SHP77 (cell line): Measurements from ENCODE around the gene NAA35.
"Not testable (repeated sequence)": the region's sequence is repeated elsewhere in the genome, so short reads cannot be mapped to it uniquely, and the experiment has no call there.

ENCODE experiments used
- DNase-seq, 2 experiments: peaks; one replicate each; lab custom pipeline; 2025; lab: John Stamatoyannopoulos, UW

The NAA35 gene

DNA sequence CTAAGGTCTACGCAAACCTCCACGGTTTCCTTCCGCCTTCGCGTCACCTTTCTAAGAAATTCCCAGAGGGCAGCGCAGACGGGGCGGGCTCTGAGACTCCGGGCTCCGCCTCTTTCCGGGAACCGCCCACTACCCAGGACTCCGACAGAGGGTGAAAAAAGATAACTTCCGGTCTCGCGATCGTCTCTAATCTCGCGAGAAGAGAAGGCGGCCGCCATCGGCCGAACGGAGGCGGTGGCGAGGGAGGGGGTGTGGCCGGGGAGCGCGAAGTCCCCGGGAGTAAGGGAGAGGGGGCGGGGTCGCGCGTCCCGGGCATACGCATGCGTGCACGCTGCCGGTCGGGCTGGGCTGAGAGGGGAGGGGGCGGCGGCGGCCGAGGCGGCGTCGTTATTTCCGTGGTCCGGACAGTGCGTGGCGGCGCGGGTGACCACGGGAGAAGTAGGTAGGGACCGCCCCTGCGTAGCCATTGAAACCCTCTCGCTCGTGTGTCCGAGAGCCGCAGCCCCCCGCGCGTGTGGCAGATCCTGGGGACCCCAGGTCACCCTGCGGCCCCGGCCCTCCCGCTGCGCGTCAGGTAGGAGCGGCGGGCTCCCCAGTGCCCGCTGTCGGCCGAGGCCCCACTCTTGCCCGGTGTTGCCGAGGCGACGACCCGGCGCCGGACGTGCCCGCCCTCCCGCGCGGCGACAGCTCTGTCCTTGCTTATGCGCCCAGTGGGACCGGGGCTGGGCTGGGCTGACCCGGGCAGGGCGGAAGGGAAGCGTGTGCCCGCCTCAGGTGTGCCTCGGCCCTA, at the start of gene NAA35:
Gene NAA35, plus strand, starts transcription at position 315 of the 790 bp plus-strand sequence. CDS start 1,014 bp downstream, outside the sequence.
- peak; percentile 80 to 87 for DNase-seq

DNA sequence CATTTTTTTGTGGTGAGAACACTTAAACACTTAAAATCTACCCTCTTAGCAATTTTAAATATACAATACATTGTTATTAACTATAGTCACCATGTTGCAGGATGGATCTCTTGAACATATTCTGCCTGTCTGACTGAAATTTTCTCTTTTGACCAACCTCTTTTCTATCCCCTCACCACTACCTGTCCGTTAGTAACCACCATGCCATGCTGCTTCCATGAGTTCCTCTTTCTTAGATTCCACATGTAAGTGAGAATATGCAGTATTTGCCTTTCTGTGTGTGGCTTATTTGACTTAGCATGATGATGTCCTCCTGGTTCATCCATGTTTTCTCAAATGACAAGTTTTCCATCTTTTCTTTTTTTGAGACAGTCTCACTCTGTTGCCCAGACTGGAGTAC, 48.5 kb upstream of the NAA35 start:
- no peak for DNase-seq

DNA sequence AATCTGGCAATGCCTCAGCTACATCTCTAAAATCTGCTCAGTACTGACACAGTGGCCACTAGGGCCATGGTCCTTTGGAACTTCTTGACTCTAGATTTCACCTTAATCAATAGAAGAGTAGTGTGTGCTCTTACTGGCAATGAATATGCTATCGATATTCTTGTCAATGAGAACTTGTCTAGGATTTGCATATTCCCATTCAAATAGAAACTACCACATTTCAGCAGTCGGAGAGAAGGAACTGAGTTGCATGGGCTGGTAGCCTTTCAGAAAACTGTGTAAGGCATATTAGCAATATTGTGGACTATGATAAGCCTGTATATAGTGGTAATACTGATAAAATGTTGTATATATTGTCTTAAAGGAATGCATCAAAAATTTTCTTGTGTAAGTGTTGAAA, 45.3 kb upstream of the NAA35 start:
- no peak for DNase-seq

DNA sequence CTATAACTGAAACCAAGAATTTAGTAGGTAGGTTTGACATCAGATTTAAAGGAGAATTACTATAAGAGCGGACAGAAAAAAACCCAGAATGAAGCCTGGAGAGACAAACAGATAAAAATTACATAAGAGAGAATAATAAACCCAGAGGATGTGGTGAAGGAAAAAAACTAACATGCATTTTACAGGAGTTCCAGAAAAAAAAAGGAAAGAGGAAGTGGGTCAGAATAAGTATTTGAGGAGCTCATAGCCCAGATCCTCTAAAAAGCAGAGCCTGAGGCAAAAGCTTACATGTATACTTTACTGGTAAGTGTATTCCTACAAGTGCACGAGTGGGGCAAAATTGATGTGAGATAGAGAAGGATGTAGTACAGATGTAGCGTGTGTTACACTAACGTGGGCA, 43.1 kb upstream of the NAA35 start:
- no peak for DNase-seq

DNA sequence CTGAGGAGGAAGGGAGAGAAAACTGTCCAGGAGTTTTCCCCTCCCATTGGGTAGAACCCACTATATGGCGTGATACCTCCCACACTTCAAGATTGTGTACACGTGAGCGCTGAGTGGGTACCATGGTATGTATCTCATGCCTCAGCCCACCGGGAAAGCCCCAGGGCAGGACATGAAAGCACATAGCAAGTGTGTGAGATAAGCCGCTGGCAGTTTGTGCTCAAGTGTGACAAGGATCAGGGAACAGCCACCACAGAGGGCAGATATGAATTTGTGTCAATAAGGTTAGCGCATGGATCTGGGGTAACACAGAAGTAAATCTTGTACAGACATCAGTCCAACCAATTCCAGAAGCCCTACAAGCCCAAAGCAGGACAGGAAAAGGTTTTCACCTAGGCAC, 42.6 kb upstream of the NAA35 start:
- DNase-seq, result no peak

DNA sequence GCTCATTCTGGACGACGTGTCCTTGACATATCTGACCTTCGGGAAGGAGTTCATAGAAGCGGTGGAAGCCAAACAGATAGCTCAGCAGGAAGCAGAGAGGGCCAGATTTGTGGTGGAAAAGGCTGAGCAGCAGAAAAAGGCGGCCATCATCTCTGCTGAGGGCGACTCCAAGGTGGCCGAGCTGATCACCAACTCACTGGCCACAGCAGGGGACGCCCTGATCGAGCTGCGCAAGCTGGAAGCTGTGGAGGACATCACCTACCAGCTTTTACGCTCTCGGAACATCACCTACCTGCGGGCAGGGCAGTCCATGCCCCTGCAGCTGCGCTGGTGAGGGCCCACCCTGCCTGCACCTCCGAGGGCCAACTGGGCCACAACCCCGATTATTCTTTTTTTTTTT, 41.6 kb upstream of the NAA35 start:
- DNase-seq, result no peak

DNA sequence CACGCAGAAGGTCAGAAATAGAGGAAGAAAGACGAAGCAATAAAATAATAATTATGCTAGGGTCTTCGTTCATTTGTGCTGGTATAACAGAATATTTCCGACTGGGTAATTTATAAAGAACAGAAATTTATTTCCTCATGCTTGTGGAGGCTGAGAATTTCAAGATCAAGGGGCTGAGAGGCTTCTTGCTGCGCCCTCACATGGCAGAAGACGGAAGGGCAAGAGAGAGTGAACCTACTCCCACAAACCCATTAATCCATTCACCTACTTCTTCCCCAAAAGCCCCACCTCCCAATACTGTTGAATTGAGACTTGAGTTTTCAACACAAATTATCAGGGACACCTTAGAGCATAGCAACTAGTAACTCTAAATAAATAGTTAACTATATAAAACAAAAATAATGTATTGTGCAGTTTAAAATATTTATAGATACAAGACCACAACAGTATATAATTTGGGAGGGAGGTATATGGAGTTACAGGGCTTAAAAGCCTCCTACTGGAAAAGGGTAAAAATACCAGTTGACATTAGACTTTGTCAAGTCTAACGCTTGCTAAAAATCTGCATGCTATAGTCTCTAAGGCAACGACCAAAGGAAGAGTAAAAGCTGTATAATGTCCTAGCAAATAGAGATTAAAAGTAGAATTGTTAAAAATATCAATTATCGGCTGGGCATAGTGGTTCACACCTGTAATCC, 40.3 kb upstream of the NAA35 start:
- no peak for DNase-seq

DNA sequence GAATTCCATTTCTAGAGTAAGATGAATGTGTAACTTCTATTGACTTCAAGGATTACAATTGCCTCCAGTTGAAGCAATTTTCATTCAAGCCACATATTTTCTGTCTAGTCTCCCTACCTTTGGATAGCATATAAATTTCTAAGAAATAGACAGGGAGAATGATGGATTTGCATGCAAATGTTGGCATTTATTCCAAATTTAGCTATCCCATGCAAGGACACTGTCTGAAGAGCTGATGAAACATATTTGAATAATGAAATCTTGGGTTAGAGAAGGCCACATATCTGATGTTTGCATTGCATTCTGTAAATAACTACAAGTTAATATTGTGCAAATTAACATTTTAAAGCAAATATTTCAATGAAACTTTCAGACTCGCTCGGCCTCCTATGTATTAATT, 36.0 kb upstream of the NAA35 start:
- DNase-seq, result no peak

DNA sequence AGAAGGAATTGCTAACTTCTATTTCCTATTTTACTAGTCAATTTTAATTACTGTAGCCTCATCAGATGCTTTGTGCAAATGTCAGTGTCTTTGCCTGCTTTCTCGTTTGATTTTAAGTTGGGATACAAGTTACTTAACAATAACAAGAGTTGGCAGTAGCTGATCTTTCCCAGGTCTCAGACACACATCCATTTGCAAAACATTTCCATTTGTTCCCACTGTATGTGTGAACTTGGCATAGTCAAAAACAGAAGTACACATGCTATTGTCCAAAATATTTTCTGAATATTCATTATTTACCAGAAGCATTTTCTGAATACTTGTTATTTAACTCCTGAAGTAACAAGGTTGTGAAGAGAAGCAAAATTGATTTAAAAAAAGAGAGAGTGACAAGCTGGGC, 35.0 kb upstream of the NAA35 start:
- DNase-seq, result no peak

DNA sequence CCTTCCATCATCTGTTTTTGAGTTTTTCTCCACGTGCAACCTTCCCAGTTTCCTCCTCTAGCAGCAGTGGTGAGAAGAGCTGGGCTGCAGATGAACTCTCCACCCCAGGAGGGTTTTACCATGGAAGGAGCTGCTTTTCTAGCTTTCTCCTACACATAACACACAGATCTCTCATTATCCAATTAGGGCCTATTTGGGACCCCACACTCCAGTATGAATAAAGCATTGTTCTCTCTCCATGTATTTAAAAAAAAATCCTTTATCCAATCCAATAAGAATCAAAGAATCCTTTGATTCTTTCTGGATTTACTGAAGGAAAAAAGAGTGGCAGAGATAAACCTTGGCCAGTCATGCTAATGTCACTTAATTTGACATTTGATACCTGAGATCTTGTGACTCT, 31.6 kb upstream of the NAA35 start:
- DNase-seq, result no peak

DNA sequence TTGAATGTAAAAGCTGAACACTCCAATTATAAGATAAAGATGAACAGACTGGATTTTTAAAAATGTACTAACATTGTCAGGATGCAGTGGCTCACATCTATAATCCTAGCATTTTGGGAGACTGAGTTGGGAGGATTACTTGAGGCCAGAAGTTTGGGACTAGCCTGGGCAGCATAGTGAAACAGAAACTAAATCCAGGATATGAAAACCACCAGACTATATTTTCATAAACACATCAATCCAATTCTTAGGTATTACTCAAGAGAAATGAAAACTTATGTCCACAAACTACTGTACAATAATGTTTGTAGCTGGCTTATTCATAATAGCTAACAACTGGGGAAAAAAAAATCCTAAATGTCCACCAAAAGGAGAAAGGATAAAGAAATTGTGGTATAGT, 26.8 kb upstream of the NAA35 start:
- DNase-seq, result no peak

DNA sequence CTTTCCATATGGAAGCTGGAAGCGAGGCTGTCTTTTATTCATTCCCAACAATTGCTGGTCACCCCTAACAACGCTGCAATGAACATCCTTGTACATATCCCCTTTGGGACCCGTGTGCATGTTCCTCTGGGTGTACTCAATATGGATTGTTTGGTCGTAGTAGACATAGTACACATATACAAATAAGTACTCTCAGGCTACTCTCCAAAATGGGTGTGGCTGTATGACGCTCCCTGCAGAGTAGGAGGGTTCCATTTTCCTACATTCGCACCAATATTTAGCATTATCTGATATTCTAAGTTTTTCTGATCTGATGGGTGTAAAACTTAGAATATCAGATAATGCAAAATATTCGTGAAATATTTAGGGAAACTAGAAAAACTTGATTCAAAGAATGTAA, 23.2 kb upstream of the NAA35 start:
- DNase-seq, result no peak

DNA sequence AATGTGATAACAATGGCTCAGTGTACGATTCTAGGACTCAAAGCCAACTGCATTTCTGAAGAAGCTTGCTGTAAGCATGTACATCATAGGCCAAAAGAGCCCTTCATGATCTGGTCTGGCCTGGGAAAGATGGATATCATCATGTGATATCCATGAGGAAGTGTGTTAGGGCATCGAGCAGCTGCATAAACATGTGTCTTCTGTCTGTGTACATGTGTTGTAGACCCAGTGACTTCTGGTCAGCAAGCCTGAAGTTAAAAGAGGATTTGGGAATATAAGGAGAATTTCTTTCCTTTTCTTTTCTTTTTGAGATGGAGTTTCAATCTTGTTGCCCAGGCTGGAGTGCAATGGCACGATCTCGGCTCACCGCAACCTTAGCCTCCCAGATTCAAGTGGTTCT, 15.5 kb upstream of the NAA35 start:
- DNase-seq, result no peak

DNA sequence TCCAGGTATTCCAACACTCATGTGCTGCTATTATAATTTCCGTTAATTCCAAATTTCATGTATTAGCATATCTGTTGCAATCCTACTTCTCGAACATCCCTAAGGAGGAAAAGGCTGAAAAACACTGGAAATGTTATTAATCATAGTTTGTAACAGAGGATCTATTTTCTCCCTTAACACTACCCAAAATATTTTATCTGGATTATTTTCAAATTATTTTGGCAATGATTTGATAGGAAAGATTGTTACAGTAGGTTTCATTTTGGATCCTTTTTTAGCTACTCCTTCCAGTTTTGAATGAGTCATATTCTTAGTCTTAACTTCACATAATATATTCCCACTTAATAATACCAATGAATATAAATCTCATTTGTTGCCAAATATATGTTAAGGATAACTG, 13.9 kb upstream of the NAA35 start:
- DNase-seq, result no peak

DNA sequence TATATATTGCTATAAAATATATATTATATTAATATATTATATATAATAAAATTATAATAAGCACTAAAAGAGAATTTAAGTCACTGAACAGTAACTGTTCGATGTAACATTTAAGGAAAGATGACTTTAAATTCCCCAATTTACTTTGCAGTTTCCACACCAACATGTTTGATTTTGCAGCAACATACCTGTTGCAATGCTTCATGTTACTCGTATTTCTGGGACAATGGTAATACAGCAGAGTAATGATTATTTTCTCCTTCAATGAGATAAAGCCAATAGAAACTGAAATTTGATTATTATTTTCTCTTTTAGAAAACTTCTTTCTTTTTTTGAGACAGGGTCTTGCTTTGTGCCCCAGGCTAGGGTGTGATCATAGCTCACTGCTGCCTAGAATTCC, 9.5 kb upstream of the NAA35 start:
- DNase-seq, result no peak

DNA sequence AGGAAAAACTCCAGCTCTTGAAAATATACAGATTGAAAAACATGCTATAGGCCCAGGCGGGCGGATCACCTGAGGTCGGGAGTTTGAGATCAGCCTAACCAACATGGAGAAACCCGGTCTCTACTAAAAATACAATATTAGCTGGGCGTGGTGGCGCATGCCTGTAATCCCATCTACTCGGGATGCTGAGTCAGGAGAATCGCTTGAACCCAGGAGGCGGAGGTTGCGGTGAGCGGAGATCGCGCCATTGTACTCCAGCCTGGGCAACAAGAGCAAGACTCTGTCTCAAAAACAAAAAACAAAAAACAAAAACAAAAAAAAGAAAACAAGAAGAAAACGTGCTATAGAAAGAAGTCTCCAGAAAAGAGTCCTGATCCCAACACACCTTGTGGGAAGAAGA, 5.0 kb upstream of the NAA35 start:
- not testable (repeated sequence) for DNase-seq

DNA sequence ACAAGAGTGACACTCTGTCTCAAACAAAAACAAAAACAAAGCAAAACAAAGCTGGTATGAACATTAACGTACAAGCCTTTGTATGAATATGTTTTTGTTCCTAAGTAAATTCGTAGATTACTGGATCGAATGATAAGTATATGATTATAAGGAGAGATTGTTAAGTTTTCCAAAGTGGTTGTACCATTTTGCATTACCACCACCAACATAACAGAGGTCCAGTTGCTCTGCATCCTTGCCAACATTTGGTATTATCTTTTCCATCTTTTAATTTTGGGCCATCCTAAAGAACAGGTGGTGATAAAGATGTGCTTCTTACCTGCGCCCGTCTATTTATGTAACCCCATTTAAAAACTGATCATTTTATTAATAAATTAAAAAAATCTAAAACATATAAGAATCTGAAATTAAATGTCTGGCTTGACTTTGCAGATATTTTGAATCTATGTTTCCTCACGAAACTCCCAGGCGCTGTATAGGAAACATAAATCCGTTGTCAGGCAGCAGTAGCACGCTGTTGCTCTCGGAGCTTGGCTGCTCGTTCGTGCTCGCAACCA, 593 bp upstream of the NAA35 start:
- no peak for DNase-seq

DNA sequence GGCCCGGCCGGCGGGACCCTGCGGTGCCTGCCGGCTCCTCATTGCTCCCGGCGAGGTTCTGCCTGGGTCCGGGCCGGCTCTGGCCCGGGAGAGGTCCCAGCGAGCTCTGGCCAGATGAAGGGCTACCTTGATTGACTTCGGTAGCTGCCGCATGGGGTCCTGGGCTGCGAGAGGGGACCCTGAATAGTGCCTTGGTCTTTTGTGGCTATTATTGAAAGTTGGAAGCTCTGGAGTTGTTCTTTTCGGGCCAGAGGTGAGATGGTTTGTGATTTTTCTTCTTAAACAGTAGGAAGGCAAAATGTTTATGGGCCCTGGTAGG, 635 bp downstream of the NAA35 start:
- no peak for DNase-seq

DNA sequence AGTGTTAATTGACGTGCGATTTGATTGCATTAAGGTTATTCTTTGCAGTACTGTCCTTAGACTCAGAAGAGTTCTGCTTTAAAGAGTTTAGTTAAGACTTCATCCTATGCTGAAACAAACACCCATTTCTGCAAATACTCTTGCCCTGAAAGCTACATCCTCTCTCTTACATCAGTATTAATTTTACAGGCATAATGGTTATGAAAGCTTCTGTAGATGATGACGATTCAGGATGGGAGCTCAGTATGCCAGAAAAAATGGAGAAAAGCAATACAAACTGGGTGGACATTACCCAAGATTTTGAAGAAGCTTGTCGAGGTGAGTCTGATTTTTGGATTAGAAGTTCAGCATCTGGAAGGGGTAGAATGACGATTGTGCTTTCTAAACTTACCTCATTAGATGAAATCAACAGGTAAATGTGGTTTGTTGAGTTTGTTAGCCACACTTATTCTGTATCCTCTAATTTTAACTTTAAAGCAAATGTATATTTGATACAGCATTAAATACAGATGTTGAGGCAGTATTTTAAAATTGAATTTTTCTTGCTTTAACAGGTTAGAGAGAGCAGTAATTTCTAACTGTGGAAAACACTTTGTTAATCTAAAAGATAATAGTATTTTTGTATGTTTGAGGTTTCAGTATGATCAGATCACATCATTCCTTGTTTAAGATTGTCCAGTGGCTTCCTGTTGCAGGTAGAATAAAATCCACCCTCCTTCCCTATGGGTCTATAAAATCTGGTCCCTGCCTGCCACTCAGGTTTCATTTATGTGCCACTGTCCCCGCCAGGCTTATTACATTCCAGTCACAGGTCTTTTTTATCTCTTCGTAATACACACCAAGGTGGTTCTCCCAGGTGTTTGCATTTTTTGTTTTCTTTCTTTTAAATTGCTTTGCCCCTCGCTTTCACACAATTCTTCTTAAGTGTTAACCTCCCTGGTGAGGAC, 1.3 kb downstream of the NAA35 start:
- no peak for DNase-seq

DNA sequence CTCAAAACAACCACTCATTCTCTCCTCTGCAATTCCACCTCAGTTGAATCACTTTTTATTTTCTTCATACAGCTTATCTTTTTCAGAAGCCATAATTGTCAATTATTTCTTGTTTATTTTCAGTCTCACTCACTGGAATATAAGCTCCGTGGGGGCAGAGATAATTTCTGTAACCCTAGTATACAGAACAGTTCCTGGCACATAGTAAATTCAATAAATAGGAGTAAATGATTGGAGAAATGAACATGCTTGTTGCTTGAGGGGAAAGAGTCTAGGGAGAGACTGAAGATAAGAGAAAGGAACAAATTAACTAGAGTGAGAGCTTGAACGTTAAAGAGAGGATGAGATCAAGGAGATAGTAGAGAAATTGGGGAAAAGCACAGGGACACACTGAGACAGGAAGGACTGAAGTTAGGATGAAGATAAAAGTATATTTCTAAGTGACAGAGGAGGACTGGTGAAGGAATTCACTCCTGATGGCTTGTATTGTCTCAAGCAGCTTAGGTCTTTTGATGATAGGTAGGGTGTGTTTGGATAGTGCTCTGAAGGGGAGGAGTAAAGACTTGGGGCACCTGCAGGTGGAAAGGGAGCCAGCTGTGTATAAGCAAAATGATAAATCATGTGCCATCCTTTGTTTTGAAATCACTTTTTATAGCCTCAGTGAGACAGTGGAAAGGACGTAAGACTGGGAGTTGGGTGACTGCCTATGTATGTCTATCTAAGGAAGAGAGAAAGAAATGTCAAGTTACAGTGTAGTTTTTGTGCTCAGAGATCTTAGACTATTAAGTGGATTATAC, 2.2 kb downstream of the NAA35 start:
- DNase-seq, result peak in 1 of 2 experiments; percentile 12

DNA sequence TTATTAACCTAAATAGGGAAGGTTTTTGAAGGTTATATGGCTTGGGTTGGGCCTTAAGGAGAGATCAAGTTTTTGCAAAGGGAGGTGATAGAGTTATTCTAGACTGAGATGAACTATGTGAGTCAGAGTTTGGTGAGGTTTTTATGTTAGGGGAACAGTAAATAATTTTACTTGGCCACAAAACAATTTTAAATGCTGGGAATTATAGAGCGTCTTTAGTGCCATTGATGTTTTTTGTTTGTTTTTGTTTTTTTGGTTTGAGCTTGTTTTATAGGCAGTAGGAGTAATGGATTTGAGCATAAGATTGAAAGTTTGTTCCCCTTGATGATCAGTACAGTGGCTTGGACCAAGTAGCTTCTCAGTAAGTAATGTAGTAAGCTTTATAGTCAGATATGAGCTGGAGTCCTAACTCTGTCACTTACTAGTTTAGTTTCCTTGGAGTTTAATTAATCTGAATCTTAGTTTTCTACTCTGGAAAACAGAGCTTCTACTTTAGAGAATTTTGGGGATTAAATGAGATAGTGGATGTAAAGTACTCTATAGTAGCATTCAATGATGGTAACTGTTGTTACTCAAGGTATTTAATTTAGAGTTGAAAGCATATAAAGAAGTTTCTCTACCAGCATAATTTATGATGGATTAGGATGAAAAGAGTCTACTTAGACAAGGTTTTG, 2.9 kb downstream of the NAA35 start:
- DNase-seq, result no peak
